Natural killer cell treated with Interleukin-12 subunit alpha and Interleukin-12 subunit beta and Interleukin-15 and Interleukin-18, amount 100 ng/mL, for 72 hours (primary cell): Measurements from ENCODE around the gene CIT. TPM values are rescaled to one million over a fixed set of nuclear protein-coding genes. Genes with fewer than 3 reads are reported as not detected.

Experiments used
- ATAC-seq, 2 donors: fragments of 150-1000 bp; cut with Tn5 transposase in 1 of 2; sonication (Bioruptor Pico), chemical (Tn5 transposase) in 1 of 2; 2 replicates each; pipeline ENCODE4 v1.10.0; 2021
- DNase-seq: peaks from one replicate; pipeline ENCODE4 v3.0.0; 2022; ENCODE audit warnings: low spot score
- H3K27ac Mint-ChIP-seq, 2 donors: 1 replicate in 1 of 2; 2 replicates in 1 of 2; pipeline ENCODE4 v1.8.0; 2022; ENCODE audit warnings: mixed read lengths in 2 of 2, mild to moderate bottlenecking in 1 of 2, moderate library complexity in 1 of 2
- H3K27me3 Mint-ChIP-seq, 2 donors: 1 replicate in 1 of 2; 2 replicates in 1 of 2; pipeline ENCODE4 v1.8.0; 2022; ENCODE audit warnings: mixed read lengths in 2 of 2
- H3K36me3 Mint-ChIP-seq: one replicate; pipeline ENCODE4 v1.8.0; 2022; ENCODE audit warnings: mixed read lengths
- H3K4me1 Mint-ChIP-seq, 2 donors: 1 replicate in 1 of 2; 2 replicates in 1 of 2; pipeline ENCODE4 v1.8.0; 2022; ENCODE audit warnings: low read depth in 2 of 2, mixed read lengths in 2 of 2, mild to moderate bottlenecking in 1 of 2
- H3K4me3 Mint-ChIP-seq: one replicate; pipeline ENCODE4 v1.8.0; 2022; ENCODE audit warnings: mixed read lengths
- H3K9me3 Mint-ChIP-seq: 2 replicates; pipeline ENCODE4 v1.8.0; 2022; ENCODE audit warnings: mixed read lengths
- total RNA-seq, 2 donors: library from RNA; stranded (reverse); gene quantifications; one replicate each; pipeline ENCODE4 v1.2.3, GENCODE V29; 2022

The CIT gene
- total RNA-seq, 2 donors from 2014 or later: 25.7 to 71.1 TPM

DNA sequence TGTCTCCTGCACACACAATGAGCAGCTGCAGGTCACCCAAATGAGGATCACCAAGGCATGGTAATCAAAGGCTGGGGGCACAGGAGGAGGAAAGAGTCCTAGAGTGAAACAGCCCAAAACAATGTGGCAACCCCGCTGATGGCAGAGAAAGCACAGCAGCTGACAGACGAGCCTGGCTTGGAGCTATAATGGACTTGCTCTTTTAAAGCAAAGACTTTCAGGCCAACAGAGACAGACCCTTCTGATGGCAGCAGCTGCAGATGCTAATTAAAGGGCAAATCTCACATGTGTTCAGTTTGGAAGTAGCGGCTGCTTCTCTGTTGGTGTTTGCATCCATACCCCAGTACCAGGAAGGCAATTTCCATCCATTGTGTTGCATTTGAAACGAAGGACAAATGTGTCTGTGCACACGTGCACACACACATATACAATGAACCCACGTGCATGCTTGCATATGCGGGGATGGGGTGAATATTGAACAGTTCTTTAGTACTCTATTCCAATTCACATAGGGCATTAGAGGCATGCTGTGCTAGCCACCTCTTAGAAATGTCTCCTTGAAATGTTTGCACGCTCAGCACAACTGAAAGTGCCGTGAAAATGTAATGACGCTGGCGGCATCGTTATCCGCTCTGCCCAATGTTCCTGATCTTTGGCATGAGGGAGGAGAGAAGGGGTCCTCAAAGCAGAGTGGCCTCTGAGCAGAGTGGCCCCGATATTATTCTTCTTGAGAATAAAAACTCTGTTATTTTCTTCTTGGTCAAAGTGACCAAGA, 38.1 kb downstream of the CIT start:
- no peaks in the 10 kb centered on the region for H3K27me3 Mint-ChIP-seq
- H3K27ac Mint-ChIP-seq: no peak overlapping the region
- ATAC-seq (no peak), DNase-seq (no peak)
- H3K9me3 Mint-ChIP-seq: no peaks in the 10 kb centered on the region
- no peaks in the 10 kb centered on the region for H3K4me1 Mint-ChIP-seq
- no peak overlapping the region for H3K4me3 Mint-ChIP-seq
- H3K36me3 Mint-ChIP-seq: peaks cover 6% of the 10 kb centered on the region

DNA sequence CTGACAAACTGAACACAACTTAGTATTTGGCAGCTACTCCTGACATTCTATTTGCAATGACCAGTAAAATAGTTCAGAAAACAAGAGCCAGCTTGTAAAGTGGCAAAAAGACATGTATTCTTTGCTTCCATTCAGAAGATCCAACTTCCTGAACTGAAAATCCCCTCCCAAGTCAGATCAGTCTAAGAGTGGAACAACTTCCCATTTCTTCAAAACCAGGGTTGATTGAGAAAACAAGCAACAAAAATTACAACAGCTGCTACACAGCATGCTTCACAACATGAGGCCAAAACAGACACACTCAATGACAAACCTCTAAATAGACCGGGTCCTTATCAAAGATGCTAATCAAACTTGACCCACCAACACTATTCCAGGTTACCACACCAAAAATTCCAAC, 40.3 kb downstream of the CIT start:
- Mint-ChIP-seq H3K9me3 (no peaks in the 10 kb centered on the region), H3K4me3 (no peak overlapping the region), H3K27me3 (no peaks in the 10 kb centered on the region), H3K36me3 (peaks cover 4% of the 10 kb centered on the region), H3K27ac (no peak overlapping the region), H3K4me1 (no peaks in the 10 kb centered on the region)
- ATAC-seq (no peak), DNase-seq (no peak)

DNA sequence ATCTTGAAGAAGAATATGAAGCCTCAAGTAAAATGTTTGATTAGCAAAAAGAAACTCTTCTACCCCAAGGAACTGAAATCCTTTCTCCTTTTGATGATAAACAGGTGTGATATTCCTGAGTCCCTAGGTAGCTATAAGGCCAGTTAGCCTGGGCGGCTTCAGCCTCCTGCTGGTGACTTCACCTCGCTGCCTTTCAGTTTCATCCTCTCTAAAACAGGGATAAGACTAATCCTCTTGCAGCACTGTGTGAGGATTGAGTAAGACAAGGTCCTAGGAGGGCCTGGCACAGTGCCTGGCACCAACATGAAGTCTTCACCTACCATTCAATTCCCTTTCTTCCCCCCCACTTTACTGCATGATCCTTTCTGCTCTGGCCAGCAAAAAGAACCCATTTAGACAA, 42.1 kb downstream of the CIT start:
- no peaks in the 10 kb centered on the region for H3K4me1 Mint-ChIP-seq
- no peak overlapping the region for H3K4me3 Mint-ChIP-seq
- no peaks in the 10 kb centered on the region for H3K9me3 Mint-ChIP-seq
- no peak for ATAC-seq
- H3K27ac Mint-ChIP-seq: no peak overlapping the region
- no peak for DNase-seq
- H3K36me3 Mint-ChIP-seq: no peaks in the 10 kb centered on the region
- no peaks in the 10 kb centered on the region for H3K27me3 Mint-ChIP-seq

DNA sequence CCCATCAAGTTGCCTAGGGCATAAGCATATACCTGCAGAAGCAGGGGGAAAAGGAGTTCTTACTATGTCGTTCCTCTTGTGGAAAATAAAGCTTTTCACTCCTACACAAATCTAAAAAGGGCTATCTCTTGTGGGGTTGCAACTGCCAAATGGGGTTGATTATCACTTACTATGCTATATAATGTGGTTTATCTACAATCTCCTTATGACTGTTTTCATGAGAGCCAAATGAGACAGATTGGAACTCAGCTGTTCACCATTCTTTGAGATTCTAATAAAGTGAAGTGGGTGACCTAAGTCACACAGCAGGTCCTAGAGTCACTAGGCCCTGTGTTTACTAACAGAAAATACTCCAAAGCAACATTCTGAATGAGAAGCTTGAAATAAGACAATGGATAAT, 47.7 kb downstream of the CIT start:
- no peak overlapping the region for H3K4me3 Mint-ChIP-seq
- peaks cover 0 to 6% of the 10 kb centered on the region in 2 donors for H3K4me1 Mint-ChIP-seq
- no peaks in the 10 kb centered on the region for H3K27me3 Mint-ChIP-seq
- DNase-seq (no peak), ATAC-seq (no peak)
- no peaks in the 10 kb centered on the region for H3K9me3 Mint-ChIP-seq
- H3K36me3 Mint-ChIP-seq: no peaks in the 10 kb centered on the region
- no peak overlapping the region for H3K27ac Mint-ChIP-seq

DNA sequence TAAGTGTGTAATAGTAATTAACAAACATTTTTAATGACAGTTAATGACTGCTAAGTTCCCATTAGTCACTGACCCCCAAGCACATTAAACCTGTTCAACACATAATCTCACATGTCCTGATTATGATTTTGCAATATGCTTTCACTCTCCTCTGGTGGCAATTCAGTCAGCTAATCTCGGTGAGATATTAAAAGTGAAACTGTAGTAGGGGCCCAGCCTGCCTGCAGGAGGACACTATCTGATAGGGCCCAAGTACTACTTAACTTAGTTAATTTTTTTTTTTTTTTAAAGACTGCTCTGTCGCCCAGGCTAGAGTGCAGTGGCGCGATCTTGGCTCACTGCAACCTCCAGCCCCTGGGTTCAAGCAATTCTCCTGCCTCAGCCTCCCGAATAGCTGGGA, 48.8 kb downstream of the CIT start:
- DNase-seq (no peak), ATAC-seq (peak; percentile 57 to 63)
- H3K9me3 Mint-ChIP-seq: no peaks in the 10 kb centered on the region
- H3K4me1 Mint-ChIP-seq: peaks cover 0 to 6% of the 10 kb centered on the region in 2 donors
- H3K27me3 Mint-ChIP-seq: no peaks in the 10 kb centered on the region
- no peak overlapping the region for H3K4me3 Mint-ChIP-seq
- H3K36me3 Mint-ChIP-seq: no peaks in the 10 kb centered on the region
- H3K27ac Mint-ChIP-seq: no peak overlapping the region

DNA sequence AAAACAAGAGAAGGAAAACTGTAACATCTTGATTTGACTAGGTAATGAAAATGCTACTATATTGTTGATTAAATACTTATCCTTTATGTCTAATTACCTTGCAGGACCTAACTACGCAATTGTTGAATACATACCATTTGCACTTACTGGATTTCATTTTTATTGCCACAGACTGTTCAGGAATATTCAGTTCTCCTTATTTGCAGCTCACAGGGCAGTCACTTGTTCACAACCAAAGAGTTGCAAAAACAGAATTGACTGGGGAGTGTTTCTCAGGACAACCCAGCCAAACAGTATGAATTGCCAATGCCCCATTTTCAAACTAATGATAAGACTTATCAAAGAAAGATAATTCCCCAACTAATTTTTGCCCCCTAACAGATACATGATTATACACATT, 49.4 kb downstream of the CIT start:
- no peak overlapping the region for H3K4me3 Mint-ChIP-seq
- no peaks in the 10 kb centered on the region for H3K9me3 Mint-ChIP-seq
- DNase-seq (no peak), ATAC-seq (no peak)
- peaks cover 0 to 6% of the 10 kb centered on the region in 2 donors for H3K4me1 Mint-ChIP-seq
- no peak overlapping the region for H3K27ac Mint-ChIP-seq
- no peaks in the 10 kb centered on the region for H3K27me3 Mint-ChIP-seq
- H3K36me3 Mint-ChIP-seq: no peaks in the 10 kb centered on the region

DNA sequence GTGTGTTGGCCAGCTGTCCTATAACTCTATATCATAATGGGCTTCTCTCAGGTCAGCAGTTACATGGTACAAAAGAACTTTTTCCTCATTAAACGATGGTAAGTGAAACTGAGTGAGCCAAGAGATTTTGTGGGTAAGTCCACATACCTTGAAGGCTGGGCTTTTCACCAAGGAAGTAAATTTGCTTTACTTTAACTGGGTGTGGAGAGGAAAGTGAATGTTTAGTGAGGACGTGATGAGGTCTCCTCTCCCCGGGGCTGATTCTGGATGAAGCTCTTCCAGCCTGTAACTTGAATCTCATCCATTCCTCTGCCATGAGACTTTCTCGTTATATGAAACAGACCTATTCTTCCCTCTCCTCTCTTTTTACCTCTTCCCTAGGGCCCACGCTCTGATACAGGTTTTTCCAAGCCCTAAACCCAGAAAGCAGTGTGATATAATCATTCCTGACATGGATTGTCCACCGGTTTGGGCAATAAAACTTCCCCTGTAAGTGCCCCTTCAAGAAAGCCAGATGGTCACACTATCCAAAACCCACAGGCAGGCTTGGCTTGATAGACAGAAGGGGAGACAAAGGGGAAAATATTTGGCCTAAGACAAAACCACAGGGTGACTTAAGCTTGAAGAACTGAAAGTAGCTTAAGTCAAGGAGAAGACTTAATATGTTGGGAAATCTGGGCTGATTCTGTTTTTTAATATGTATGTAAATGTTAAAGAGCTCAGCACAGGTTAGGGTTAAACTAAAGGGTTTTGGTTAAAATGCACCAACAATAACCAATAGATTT, 50.3 kb downstream of the CIT start:
- no peaks in the 10 kb centered on the region for H3K36me3 Mint-ChIP-seq
- ATAC-seq (no peak), DNase-seq (no peak)

DNA sequence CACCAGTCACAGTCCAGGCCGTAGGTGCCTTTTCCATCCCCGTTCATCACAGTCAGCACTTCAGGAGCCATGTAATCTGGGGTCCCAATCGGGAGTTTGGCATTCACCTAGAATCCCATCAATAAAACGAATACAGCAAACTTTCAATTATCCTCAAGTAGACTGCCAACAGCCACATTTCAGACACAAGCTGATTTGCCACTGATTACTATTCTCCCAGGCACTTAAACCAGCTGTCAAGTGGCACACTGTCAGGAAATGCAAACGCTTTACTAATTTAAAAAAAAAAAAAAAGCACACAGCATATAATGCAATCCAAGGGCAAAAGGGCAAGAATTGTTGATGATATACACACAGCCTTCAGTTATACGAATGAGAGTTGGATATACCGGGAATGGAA, 51.9 kb downstream of the CIT start:
- H3K36me3 Mint-ChIP-seq: no peaks in the 10 kb centered on the region
- DNase-seq (no peak), ATAC-seq (no peak)
- no peaks in the 10 kb centered on the region for H3K27me3 Mint-ChIP-seq
- no peak overlapping the region for H3K4me3 Mint-ChIP-seq
- peaks cover 0 to 6% of the 10 kb centered on the region in 2 donors for H3K4me1 Mint-ChIP-seq
- no peak overlapping the region for H3K27ac Mint-ChIP-seq
- no peaks in the 10 kb centered on the region for H3K9me3 Mint-ChIP-seq

More for the DNA sequence above, 50.3 kb downstream of the CIT start:
- Mint-ChIP-seq H3K27me3 (no peaks in the 10 kb centered on the region), H3K4me3 (no peak overlapping the region), H3K4me1 (peaks cover 0 to 6% of the 10 kb centered on the region in 2 donors), H3K27ac (no peak overlapping the region), H3K9me3 (no peaks in the 10 kb centered on the region)

DNA sequence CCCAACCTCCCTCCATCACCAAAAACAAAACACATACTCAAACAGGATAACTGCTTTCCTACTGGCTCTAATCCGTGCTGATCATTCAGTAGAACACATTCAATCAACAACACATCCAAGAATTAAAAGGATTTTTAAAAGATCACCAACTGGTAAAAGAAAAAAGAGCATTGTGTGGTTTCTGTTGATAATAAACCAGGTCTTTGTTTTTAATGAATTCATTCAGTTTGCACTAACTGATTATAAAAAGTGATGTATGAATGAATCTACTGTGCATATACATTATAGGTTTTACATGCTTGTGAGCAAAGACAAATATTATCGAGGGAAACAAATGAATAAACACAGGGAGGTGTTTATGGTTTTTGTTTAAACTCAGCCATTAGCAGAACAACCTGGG, 55.1 kb downstream of the CIT start:
- H3K27ac Mint-ChIP-seq: no peak overlapping the region
- H3K4me3 Mint-ChIP-seq: no peak overlapping the region
- no peaks in the 10 kb centered on the region for H3K36me3 Mint-ChIP-seq

DNA sequence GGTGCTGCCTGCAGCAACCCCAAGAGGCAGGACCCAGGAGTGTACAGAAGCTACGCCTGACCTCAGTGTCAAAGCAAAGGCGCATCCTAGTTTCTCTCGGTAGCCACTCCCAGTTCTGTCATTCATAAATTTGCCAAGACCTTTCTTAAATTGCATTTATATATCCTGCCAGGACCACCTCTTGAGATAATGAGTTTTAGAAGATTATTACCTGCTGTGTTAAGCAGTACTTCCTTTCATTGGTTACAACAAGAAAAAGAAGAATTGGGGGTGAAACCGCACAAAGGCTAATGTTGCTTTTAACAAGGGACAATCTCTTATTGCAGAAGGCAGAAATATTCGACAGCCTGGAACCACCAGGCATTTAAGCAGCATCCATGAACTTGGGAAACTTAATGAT, 57.8 kb downstream of the CIT start:
- no peaks in the 10 kb centered on the region for H3K4me1 Mint-ChIP-seq
- H3K27ac Mint-ChIP-seq: no peak overlapping the region
- no peaks in the 10 kb centered on the region for H3K36me3 Mint-ChIP-seq

More for the DNA sequence above, 55.1 kb downstream of the CIT start:
- no peak for DNase-seq
- H3K9me3 Mint-ChIP-seq: no peaks in the 10 kb centered on the region
- no peak for ATAC-seq
- peaks cover 0 to 3% of the 10 kb centered on the region in 2 donors for H3K4me1 Mint-ChIP-seq
- H3K27me3 Mint-ChIP-seq: no peaks in the 10 kb centered on the region

DNA sequence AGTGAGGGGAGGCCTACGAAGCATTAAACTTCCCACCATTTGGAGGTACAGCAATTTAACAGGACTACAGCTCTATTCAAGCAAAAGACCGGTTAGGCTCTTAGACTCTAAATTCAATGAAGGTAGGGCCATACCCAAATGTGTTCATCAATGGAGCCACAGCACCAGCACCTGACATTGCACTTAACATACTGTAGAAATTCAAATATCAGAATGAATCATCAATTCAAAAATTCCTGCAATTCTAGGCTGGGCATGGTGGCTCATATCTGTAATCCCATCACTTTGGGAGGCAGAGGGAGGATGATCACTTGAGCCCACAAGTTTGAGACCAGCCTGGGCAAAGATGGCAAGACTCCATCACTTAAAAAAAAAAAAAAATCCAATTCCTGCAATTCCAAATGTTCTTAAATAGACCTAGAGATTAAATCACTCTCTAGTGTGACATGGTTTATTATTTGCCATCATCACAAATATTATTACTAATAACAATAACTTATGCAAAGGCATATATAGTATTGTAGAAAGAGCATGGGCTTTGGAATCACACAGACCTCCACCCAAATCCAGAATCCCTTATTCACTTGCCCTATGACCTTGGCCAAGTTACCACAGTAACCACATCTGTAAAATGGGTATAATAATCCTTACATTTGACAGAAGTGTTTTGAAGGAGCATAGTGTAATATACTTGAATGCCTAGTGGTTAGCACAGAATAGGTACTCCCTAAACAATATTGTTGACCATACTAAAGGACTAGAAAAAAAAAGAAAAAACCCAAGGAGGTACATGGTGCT, 59.4 kb downstream of the CIT start:
- no peak for DNase-seq
- no peak for ATAC-seq
- no peaks in the 10 kb centered on the region for H3K9me3 Mint-ChIP-seq
- H3K27ac Mint-ChIP-seq: no peak overlapping the region
- H3K27me3 Mint-ChIP-seq: no peaks in the 10 kb centered on the region
- H3K4me1 Mint-ChIP-seq: no peaks in the 10 kb centered on the region
- no peaks in the 10 kb centered on the region for H3K36me3 Mint-ChIP-seq
- no peak overlapping the region for H3K4me3 Mint-ChIP-seq

More for the DNA sequence above, 57.8 kb downstream of the CIT start:
- Mint-ChIP-seq H3K27me3 (no peaks in the 10 kb centered on the region), H3K9me3 (no peaks in the 10 kb centered on the region), H3K4me3 (no peak overlapping the region)
- ATAC-seq (no peak), DNase-seq (no peak)

DNA sequence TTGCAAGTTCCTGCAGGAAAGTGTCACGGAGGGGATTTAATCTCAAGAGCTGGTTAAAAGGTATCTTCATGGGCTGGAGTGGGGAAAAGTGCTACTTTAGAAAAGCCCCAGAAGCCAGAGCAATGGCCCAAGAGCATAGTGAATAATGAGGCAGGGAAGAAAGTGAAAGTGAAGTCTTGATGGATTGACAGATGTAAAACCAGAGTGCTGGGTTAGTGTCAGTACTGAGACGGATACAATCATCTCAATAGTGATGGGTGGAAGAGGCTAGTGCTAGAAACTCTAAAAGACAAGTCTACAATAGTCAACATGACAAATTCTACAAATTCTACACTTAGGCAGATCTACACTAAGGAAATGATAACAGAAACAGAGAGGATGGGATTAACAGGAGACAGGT, 68.1 kb downstream of the CIT start:
- Mint-ChIP-seq H3K9me3 (no peaks in the 10 kb centered on the region), H3K4me3 (no peak overlapping the region), H3K27ac (no peak overlapping the region), H3K4me1 (peaks cover 9 to 12% of the 10 kb centered on the region in 2 donors), H3K27me3 (no peaks in the 10 kb centered on the region), H3K36me3 (peaks cover 5% of the 10 kb centered on the region)
- no peak for DNase-seq
- peak in 1 of 2 donors; percentile 58 for ATAC-seq

DNA sequence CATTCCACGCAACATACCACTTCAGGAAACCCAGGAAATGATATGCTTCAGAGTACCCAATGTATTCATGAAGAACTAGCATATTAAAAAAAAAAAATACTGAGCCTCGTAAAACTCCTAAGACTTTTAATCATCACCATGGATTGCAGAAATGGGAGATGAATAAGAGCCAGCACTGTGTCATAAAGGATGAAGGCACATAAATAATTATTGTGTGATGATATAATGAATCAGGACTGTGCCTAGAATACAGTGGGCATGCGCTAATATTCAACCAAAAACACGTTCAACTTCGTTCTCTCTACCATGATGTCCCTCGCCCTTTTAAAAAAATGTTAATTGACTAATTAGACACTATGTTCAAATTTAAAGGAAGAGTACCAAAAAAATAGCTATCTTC, 68.7 kb downstream of the CIT start:
- H3K36me3 Mint-ChIP-seq: peaks cover 5% of the 10 kb centered on the region
- H3K4me3 Mint-ChIP-seq: no peak overlapping the region
- no peak for DNase-seq
- no peak overlapping the region for H3K27ac Mint-ChIP-seq
- peaks cover 9 to 12% of the 10 kb centered on the region in 2 donors for H3K4me1 Mint-ChIP-seq
- no peak for ATAC-seq
- H3K27me3 Mint-ChIP-seq: no peaks in the 10 kb centered on the region
- no peaks in the 10 kb centered on the region for H3K9me3 Mint-ChIP-seq

DNA sequence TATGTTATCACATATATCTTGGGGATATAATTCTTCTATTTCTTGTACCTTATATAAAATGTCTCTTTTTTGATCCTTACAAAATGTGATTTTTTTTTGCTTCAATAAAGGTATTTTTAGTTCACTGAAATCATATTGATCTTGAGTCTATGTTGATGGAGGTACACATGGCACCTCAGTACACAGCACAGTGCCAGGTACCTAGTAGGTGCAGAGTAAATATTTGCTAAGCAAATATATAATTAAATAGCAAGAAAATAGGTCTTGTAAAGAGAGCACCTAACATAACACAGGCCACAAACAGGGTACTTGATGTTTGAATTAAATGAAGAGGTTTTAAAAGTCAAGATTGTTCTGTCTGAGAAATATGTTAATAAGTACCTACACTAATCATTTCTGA, 69.7 kb downstream of the CIT start:
- H3K4me1 Mint-ChIP-seq: peaks cover 9 to 12% of the 10 kb centered on the region in 2 donors
- DNase-seq (no peak), ATAC-seq (no peak)
- no peaks in the 10 kb centered on the region for H3K27me3 Mint-ChIP-seq
- H3K36me3 Mint-ChIP-seq: peaks cover 5% of the 10 kb centered on the region
- no peaks in the 10 kb centered on the region for H3K9me3 Mint-ChIP-seq
- H3K4me3 Mint-ChIP-seq: no peak overlapping the region
- no peak overlapping the region for H3K27ac Mint-ChIP-seq
